ENCODE measurements around the gene S100A2.
A peak's percentile ranks its signal among the peaks of the same experiment; 100 is the strongest.

S100A2 gene

GRCh38 chr1:153536671-153537375 lies 28.8 kb downstream of the S100A2 start:
- no peaks in the 10 kb centered on the region for H3K9me3 ChIP-seq (ENCODE audit: severe bottlenecking)
- no peaks in the 10 kb centered on the region for H3K27me3 ChIP-seq (ENCODE audit: insufficient read depth, poor library complexity, severe bottlenecking)
- H3K4me3 ChIP-seq (ENCODE audit: severe bottlenecking): peak overlapping the region; percentile 73
- peaks cover 31% of the 10 kb centered on the region for H3K4me1 ChIP-seq (ENCODE audit: insufficient read depth, poor library complexity, severe bottlenecking)
- DNase-seq (ENCODE audit: low spot score): peak; percentile 85
- peak; percentile 39 for ATAC-seq (ENCODE audit: low read depth)
- H3K36me3 ChIP-seq (ENCODE audit: low read depth): peaks cover 17% of the 10 kb centered on the region
- H3K27ac ChIP-seq (ENCODE audit: poor library complexity, severe bottlenecking): peak overlapping the region; percentile 96
- no peak for TF ChIP-seq CTCF (IDR thresholded peaks at IDR 0.05; ENCODE audit: poor library complexity, severe bottlenecking)

GRCh38 chr1:153536012-153536670 lies 29.5 kb downstream of the S100A2 start:
- DNase-seq (ENCODE audit: low spot score): peak; percentile 92
- H3K9me3 ChIP-seq (ENCODE audit: severe bottlenecking): no peaks in the 10 kb centered on the region
- H3K4me3 ChIP-seq (ENCODE audit: severe bottlenecking): peak overlapping the region; percentile 73
- H3K4me1 ChIP-seq (ENCODE audit: insufficient read depth, poor library complexity, severe bottlenecking): peaks cover 31% of the 10 kb centered on the region
- no peak for TF ChIP-seq CTCF (IDR thresholded peaks at IDR 0.05; ENCODE audit: poor library complexity, severe bottlenecking)
- H3K27ac ChIP-seq (ENCODE audit: poor library complexity, severe bottlenecking): peak overlapping the region; percentile 96
- peak; percentile 49 for ATAC-seq (ENCODE audit: low read depth)
- no peaks in the 10 kb centered on the region for H3K27me3 ChIP-seq (ENCODE audit: insufficient read depth, poor library complexity, severe bottlenecking)
- H3K36me3 ChIP-seq (ENCODE audit: low read depth): peaks cover 17% of the 10 kb centered on the region

- no peaks in the 10 kb centered on the region for H3K9me3 ChIP-seq (ENCODE audit: severe bottlenecking)
- peak; percentile 3; the same call in 1 of the 3 replicates for ATAC-seq (ENCODE audit: low read depth)
- H3K4me3 ChIP-seq (ENCODE audit: severe bottlenecking): peak within 1 kb of the TSS; percentile 73
- H3K27me3 ChIP-seq (ENCODE audit: insufficient read depth, poor library complexity, severe bottlenecking): no peaks in the 10 kb centered on the region
- H3K36me3 ChIP-seq (ENCODE audit: low read depth): peaks cover 17% of the 10 kb centered on the region
- H3K27ac ChIP-seq (ENCODE audit: poor library complexity, severe bottlenecking): peak within 1 kb of the TSS; percentile 96
- DNase-seq (ENCODE audit: low spot score): no peak
- no peak for TF ChIP-seq CTCF (IDR thresholded peaks at IDR 0.05; ENCODE audit: poor library complexity, severe bottlenecking)
- peaks cover 31% of the 10 kb centered on the region for H3K4me1 ChIP-seq (ENCODE audit: insufficient read depth, poor library complexity, severe bottlenecking)
Observed at GRCh38 chr1:153535242-153536011, 30.2 kb downstream of the S100A2 start, which contains the start of gene S100A6. TSS of gene S100A6 (minus strand) at chr1:153535991. CDS start at chr1:153535339, 652 bp downstream.

GRCh38 chr1:153534925-153535241 lies 30.8 kb downstream of the S100A2 start:
- DNase-seq (ENCODE audit: low spot score) (no peak), ATAC-seq (ENCODE audit: low read depth) (no peak)
- H3K27me3 ChIP-seq (ENCODE audit: insufficient read depth, poor library complexity, severe bottlenecking): no peaks in the 10 kb centered on the region
- no peaks in the 10 kb centered on the region for H3K9me3 ChIP-seq (ENCODE audit: severe bottlenecking)
- TF ChIP-seq CTCF (IDR thresholded peaks at IDR 0.05; ENCODE audit: poor library complexity, severe bottlenecking): no peak
- peaks cover 31% of the 10 kb centered on the region for H3K4me1 ChIP-seq (ENCODE audit: insufficient read depth, poor library complexity, severe bottlenecking)
- peak overlapping the region; percentile 96 for H3K27ac ChIP-seq (ENCODE audit: poor library complexity, severe bottlenecking)
- H3K4me3 ChIP-seq (ENCODE audit: severe bottlenecking): peak overlapping the region; percentile 73
- H3K36me3 ChIP-seq (ENCODE audit: low read depth): peaks cover 17% of the 10 kb centered on the region

Data from RWPE2 (cell line).